Measurements from ENCODE around the gene ALDH1B1.

GRCh38 chr9:38395653-38396370, 3.3 kb downstream of the ALDH1B1 start:
- no peak for TF ChIP-seq POLR2AphosphoS5 (IDR thresholded peaks at IDR 0.05)
- no peak for TF ChIP-seq CTCF (IDR thresholded peaks at IDR 0.05)

Measured in sigmoid colon (tissue), 4 donors.